ENCODE data around the gene PCGF3. TPM values are rescaled to one million over a fixed set of nuclear protein-coding genes. Genes with fewer than 3 reads are reported as not detected.

PCGF3 gene
- polyA plus RNA-seq, 4 donors = 27.3 to 71.6 (median 55.3) TPM

GRCh38 chr4:764405-765169, 59.0 kb downstream of the PCGF3 start:
- no peaks in the 10 kb centered on the region for H3K9me3 ChIP-seq (ENCODE audit: control insufficient read depth in 2 of 2, insufficient read depth in 1 of 2, low read depth in 1 of 2, low read length in 1 of 2)
- H3K4me3 ChIP-seq (ENCODE audit: low read depth in 1 of 3, low read length in 3 of 3) = no peak overlapping the region
- H3K27me3 ChIP-seq (ENCODE audit: control insufficient read depth in 3 of 3, insufficient read depth in 3 of 3, low read length in 3 of 3) = no peaks in the 10 kb centered on the region
- H3K27ac ChIP-seq (ENCODE audit: low read depth in 1 of 3, low read length in 2 of 3) = no peak overlapping the region
- H3K4me1 ChIP-seq (ENCODE audit: control insufficient read depth in 3 of 3, insufficient read depth in 2 of 3, low read depth in 1 of 3, low read length in 2 of 3) = peaks cover 0 to 15% (median 0%) of the 10 kb centered on the region in 3 donors
- WGBS, 3 donors = 83 to 87% (median 84%) methylated on average over 16 of the region's 16 CpGs
- H3K36me3 ChIP-seq (ENCODE audit: control insufficient read depth in 3 of 3, insufficient read depth in 2 of 3, low read depth in 1 of 3, low read length in 3 of 3) = peaks cover 6 to 84% (median 8%) of the 10 kb centered on the region in 3 donors
- FAIRE-seq (no peak), DNase-seq (no peak)

GRCh38 chr4:766152-766515, 60.5 kb downstream of the PCGF3 start:
- WGBS, 3 donors = 59 to 66% (median 61%) methylated on average over 7 of the region's 7 CpGs
- Histone ChIP-seq H3K4me1 (ENCODE audit: control insufficient read depth in 3 of 3, insufficient read depth in 2 of 3, low read depth in 1 of 3, low read length in 2 of 3) (peaks cover 0 to 15% (median 0%) of the 10 kb centered on the region in 3 donors), H3K4me3 (ENCODE audit: low read depth in 1 of 3, low read length in 3 of 3) (no peak overlapping the region), H3K27me3 (ENCODE audit: control insufficient read depth in 3 of 3, insufficient read depth in 3 of 3, low read length in 3 of 3) (no peaks in the 10 kb centered on the region), H3K36me3 (ENCODE audit: control insufficient read depth in 3 of 3, insufficient read depth in 2 of 3, low read depth in 1 of 3, low read length in 3 of 3) (peaks cover 3 to 85% (median 11%) of the 10 kb centered on the region in 3 donors), H3K9me3 (ENCODE audit: control insufficient read depth in 2 of 2, insufficient read depth in 1 of 2, low read depth in 1 of 2, low read length in 1 of 2) (no peaks in the 10 kb centered on the region), H3K27ac (ENCODE audit: low read depth in 1 of 3, low read length in 2 of 3) (peak overlapping the region in 1 of 3 donors; percentile 34)
- DNase-seq (no peak), FAIRE-seq (no peak)

GRCh38 chr4:766559-767283, 61.1 kb downstream of the PCGF3 start:
- WGBS, 3 donors = 42 to 62% (median 58%) methylated on average over 21 of the region's 21 CpGs
- Histone ChIP-seq H3K27ac (ENCODE audit: low read depth in 1 of 3, low read length in 2 of 3) (peak overlapping the region in 2 of 3 donors; percentile 34 to 35), H3K4me3 (ENCODE audit: low read depth in 1 of 3, low read length in 3 of 3) (no peak overlapping the region), H3K9me3 (ENCODE audit: control insufficient read depth in 2 of 2, insufficient read depth in 1 of 2, low read depth in 1 of 2, low read length in 1 of 2) (no peaks in the 10 kb centered on the region), H3K27me3 (ENCODE audit: control insufficient read depth in 3 of 3, insufficient read depth in 3 of 3, low read length in 3 of 3) (no peaks in the 10 kb centered on the region), H3K4me1 (ENCODE audit: control insufficient read depth in 3 of 3, insufficient read depth in 2 of 3, low read depth in 1 of 3, low read length in 2 of 3) (peaks cover 0 to 15% (median 0%) of the 10 kb centered on the region in 3 donors), H3K36me3 (ENCODE audit: control insufficient read depth in 3 of 3, insufficient read depth in 2 of 3, low read depth in 1 of 3, low read length in 3 of 3) (peaks cover 7 to 84% (median 13%) of the 10 kb centered on the region in 3 donors)
- DNase-seq (peak; percentile 32 to 71), FAIRE-seq (no peak)

GRCh38 chr4:768076-768475, 62.4 kb downstream of the PCGF3 start:
- FAIRE-seq = no peak

GRCh38 chr4:768995-769394, 63.4 kb downstream of the PCGF3 start:
- Histone ChIP-seq H3K27me3 (ENCODE audit: control insufficient read depth in 3 of 3, insufficient read depth in 3 of 3, low read length in 3 of 3) (no peaks in the 10 kb centered on the region), H3K36me3 (ENCODE audit: control insufficient read depth in 3 of 3, insufficient read depth in 2 of 3, low read depth in 1 of 3, low read length in 3 of 3) (peaks cover 10 to 79% (median 18%) of the 10 kb centered on the region in 3 donors), H3K4me3 (ENCODE audit: low read depth in 1 of 3, low read length in 3 of 3) (no peak overlapping the region), H3K9me3 (ENCODE audit: control insufficient read depth in 2 of 2, insufficient read depth in 1 of 2, low read depth in 1 of 2, low read length in 1 of 2) (no peaks in the 10 kb centered on the region), H3K27ac (ENCODE audit: low read depth in 1 of 3, low read length in 2 of 3) (no peak overlapping the region), H3K4me1 (ENCODE audit: control insufficient read depth in 3 of 3, insufficient read depth in 2 of 3, low read depth in 1 of 3, low read length in 2 of 3) (peaks cover 0 to 10% (median 2%) of the 10 kb centered on the region in 3 donors)
- DNase-seq (no peak), FAIRE-seq (no peak)
- 86 to 89% (median 86%) methylated on average over 12 of the region's 12 CpGs for WGBS, 3 donors

More at GRCh38 chr4:768076-768475, 62.4 kb downstream of the PCGF3 start:
- WGBS, 3 donors = 94% methylated on average over 15 of the region's 15 CpGs
- no peaks in the 10 kb centered on the region for H3K27me3 ChIP-seq (ENCODE audit: control insufficient read depth in 3 of 3, insufficient read depth in 3 of 3, low read length in 3 of 3)
- peaks cover 12 to 80% (median 15%) of the 10 kb centered on the region in 3 donors for H3K36me3 ChIP-seq (ENCODE audit: control insufficient read depth in 3 of 3, insufficient read depth in 2 of 3, low read depth in 1 of 3, low read length in 3 of 3)
- no peak for DNase-seq
- H3K4me1 ChIP-seq (ENCODE audit: control insufficient read depth in 3 of 3, insufficient read depth in 2 of 3, low read depth in 1 of 3, low read length in 2 of 3) = peaks cover 0 to 10% (median 2%) of the 10 kb centered on the region in 3 donors
- no peak overlapping the region for H3K27ac ChIP-seq (ENCODE audit: low read depth in 1 of 3, low read length in 2 of 3)
- no peak overlapping the region for H3K4me3 ChIP-seq (ENCODE audit: low read depth in 1 of 3, low read length in 3 of 3)
- no peaks in the 10 kb centered on the region for H3K9me3 ChIP-seq (ENCODE audit: control insufficient read depth in 2 of 2, insufficient read depth in 1 of 2, low read depth in 1 of 2, low read length in 1 of 2)

- peaks cover 9 to 78% (median 18%) of the 10 kb centered on the region in 3 donors for H3K36me3 ChIP-seq (ENCODE audit: control insufficient read depth in 3 of 3, insufficient read depth in 2 of 3, low read depth in 1 of 3, low read length in 3 of 3)
- H3K4me3 ChIP-seq (ENCODE audit: low read depth in 1 of 3, low read length in 3 of 3) = no peak overlapping the region
- FAIRE-seq = no peak
- H3K27me3 ChIP-seq (ENCODE audit: control insufficient read depth in 3 of 3, insufficient read depth in 3 of 3, low read length in 3 of 3) = no peaks in the 10 kb centered on the region
- no peak overlapping the region for H3K27ac ChIP-seq (ENCODE audit: low read depth in 1 of 3, low read length in 2 of 3)
- peaks cover 0 to 10% (median 2%) of the 10 kb centered on the region in 3 donors for H3K4me1 ChIP-seq (ENCODE audit: control insufficient read depth in 3 of 3, insufficient read depth in 2 of 3, low read depth in 1 of 3, low read length in 2 of 3)
- no peak for DNase-seq
- WGBS, 3 donors = 89 to 93% (median 93%) methylated on average over 19 of the region's 19 CpGs
- no peaks in the 10 kb centered on the region for H3K9me3 ChIP-seq (ENCODE audit: control insufficient read depth in 2 of 2, insufficient read depth in 1 of 2, low read depth in 1 of 2, low read length in 1 of 2)
Observed at GRCh38 chr4:769511-769910, 63.9 kb downstream of the PCGF3 start.

GRCh38 chr4:770022-770421, 64.4 kb downstream of the PCGF3 start:
- DNase-seq = no peak
- H3K27ac ChIP-seq (ENCODE audit: low read depth in 1 of 3, low read length in 2 of 3) = no peak overlapping the region
- 94 to 98% (median 97%) methylated on average over 5 of the region's 5 CpGs for WGBS, 3 donors
- no peaks in the 10 kb centered on the region for H3K27me3 ChIP-seq (ENCODE audit: control insufficient read depth in 3 of 3, insufficient read depth in 3 of 3, low read length in 3 of 3)
- peaks cover 0 to 10% (median 2%) of the 10 kb centered on the region in 3 donors for H3K4me1 ChIP-seq (ENCODE audit: control insufficient read depth in 3 of 3, insufficient read depth in 2 of 3, low read depth in 1 of 3, low read length in 2 of 3)
- peaks cover 9 to 78% (median 21%) of the 10 kb centered on the region in 3 donors for H3K36me3 ChIP-seq (ENCODE audit: control insufficient read depth in 3 of 3, insufficient read depth in 2 of 3, low read depth in 1 of 3, low read length in 3 of 3)
- no peak for FAIRE-seq
- H3K4me3 ChIP-seq (ENCODE audit: low read depth in 1 of 3, low read length in 3 of 3) = no peak overlapping the region
- no peaks in the 10 kb centered on the region for H3K9me3 ChIP-seq (ENCODE audit: control insufficient read depth in 2 of 2, insufficient read depth in 1 of 2, low read depth in 1 of 2, low read length in 1 of 2)

- Histone ChIP-seq H3K4me1 (ENCODE audit: control insufficient read depth in 3 of 3, insufficient read depth in 2 of 3, low read depth in 1 of 3, low read length in 2 of 3) (peaks cover 0 to 6% (median 2%) of the 10 kb centered on the region in 3 donors), H3K9me3 (ENCODE audit: control insufficient read depth in 2 of 2, insufficient read depth in 1 of 2, low read depth in 1 of 2, low read length in 1 of 2) (no peaks in the 10 kb centered on the region), H3K27me3 (ENCODE audit: control insufficient read depth in 3 of 3, insufficient read depth in 3 of 3, low read length in 3 of 3) (no peaks in the 10 kb centered on the region), H3K4me3 (ENCODE audit: low read depth in 1 of 3, low read length in 3 of 3) (no peak overlapping the region), H3K36me3 (ENCODE audit: control insufficient read depth in 3 of 3, insufficient read depth in 2 of 3, low read depth in 1 of 3, low read length in 3 of 3) (peaks cover 14 to 76% (median 24%) of the 10 kb centered on the region in 3 donors), H3K27ac (ENCODE audit: low read depth in 1 of 3, low read length in 2 of 3) (no peak overlapping the region)
- no peak for FAIRE-seq
- WGBS, 3 donors = 57 to 77% (median 71%) methylated on average over 6 of the region's 6 CpGs
- no peak for DNase-seq
Observed at GRCh38 chr4:771464-771863, 65.8 kb downstream of the PCGF3 start.

All from small intestine (tissue), 7 donors.